Adipocyte (in vitro differentiated cells): Measurements from ENCODE around the gene CCDC138.
A peak's percentile ranks its signal among the peaks of the same experiment; 100 is the strongest.
"Not testable (repeated sequence)": the region's sequence is repeated elsewhere in the genome, so short reads cannot be mapped to it uniquely, and the experiment has no call there.

Experiments
- DNase-seq: peaks from one replicate; pipeline ENCODE4 v3.0.0-alpha.2; 2015; ENCODE audit warnings: low read depth
- H3K27me3 ChIP-seq: replicated peaks from 2 replicates; pipeline ENCODE4 v1.7.0; 2013; ENCODE audit warnings: mild to moderate bottlenecking, low read length, moderate library complexity; ENCODE audit not compliant: control insufficient read depth, insufficient read depth
- H3K36me3 ChIP-seq: 2 replicates; pipeline ENCODE4 v1.7.0; 2013; ENCODE audit warnings: low read length, mild to moderate bottlenecking, moderate library complexity; ENCODE audit not compliant: control insufficient read depth, insufficient read depth, severe bottlenecking
- H3K4me1 ChIP-seq: 2 replicates; pipeline ENCODE4 v1.7.0; 2013; ENCODE audit warnings: mild to moderate bottlenecking, low read length, moderate library complexity; ENCODE audit not compliant: control insufficient read depth, insufficient read depth
- H3K4me3 ChIP-seq: 2 replicates; pipeline ENCODE4 v1.7.0; 2013; ENCODE audit warnings: mild to moderate bottlenecking, low read length, moderate library complexity
- H3K9ac ChIP-seq: 2 replicates; pipeline ENCODE4 v1.7.0; 2013; ENCODE audit warnings: mild to moderate bottlenecking, low read length, moderate library complexity
- H3K9me3 ChIP-seq: 2 replicates; pipeline ENCODE4 v1.7.0; 2013; ENCODE audit warnings: mild to moderate bottlenecking, low read length, moderate library complexity; ENCODE audit not compliant: control insufficient read depth

CCDC138 gene, protein sequence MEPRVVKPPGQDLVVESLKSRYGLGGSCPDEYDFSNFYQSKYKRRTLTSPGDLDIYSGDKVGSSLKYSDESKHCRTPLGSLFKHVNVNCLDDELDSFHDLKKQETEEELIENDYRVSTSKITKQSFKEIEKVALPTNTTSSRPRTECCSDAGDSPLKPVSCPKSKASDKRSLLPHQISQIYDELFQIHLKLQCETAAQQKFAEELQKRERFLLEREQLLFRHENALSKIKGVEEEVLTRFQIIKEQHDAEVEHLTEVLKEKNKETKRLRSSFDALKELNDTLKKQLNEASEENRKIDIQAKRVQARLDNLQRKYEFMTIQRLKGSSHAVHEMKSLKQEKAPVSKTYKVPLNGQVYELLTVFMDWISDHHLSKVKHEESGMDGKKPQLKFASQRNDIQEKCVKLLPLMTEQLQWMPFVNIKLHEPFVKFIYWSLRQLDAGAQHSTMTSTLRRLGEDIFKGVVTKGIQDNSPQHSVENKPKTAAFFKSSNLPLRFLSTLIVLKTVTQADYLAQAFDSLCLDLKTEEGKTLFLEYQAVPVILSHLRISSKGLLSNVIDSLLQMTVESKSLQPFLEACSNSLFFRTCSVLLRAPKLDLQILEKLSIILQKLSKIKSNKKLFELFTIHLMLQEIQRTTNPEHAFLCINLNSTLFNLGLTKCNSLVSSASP

DNA sequence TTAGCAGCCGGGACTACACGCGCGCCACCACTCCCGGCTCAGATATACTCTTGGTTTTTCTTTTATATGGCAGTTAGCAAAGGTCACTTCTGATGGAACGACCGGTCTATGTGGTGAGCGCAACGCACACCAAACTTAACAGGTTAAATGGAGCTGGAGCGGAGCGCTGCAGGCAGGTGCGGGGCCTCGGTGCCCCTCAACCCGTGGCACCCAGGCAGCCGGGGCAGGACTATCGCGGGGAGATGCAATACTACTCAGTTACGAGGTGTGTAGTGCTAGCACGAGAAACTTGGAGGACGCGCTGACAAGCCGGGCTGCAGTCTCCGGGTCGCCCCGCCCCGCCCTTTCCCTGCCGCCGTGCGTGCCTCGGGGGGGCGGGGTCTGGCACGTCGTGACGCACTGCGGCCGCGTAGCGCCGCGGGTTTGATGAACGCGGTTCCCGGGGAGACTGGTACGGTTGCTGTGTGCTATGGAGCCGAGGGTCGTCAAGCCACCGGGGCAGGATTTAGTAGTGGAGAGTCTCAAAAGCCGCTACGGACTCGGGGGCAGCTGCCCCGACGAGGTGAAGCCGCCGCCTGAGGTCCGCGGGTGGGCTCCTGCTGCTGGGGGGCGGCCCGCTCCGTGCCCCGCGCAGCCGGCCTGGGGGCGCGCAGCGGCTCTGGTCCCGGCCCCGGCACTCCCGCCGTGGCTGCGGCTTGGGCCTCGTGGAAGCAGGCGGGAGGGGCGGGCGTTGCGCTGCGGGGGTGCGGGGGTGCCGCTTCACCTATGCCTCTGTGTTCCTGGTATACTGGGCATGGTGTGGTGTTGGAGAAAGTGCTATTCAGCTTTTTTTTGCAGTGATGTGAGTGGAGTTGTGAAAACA is at the start of gene CCDC138:
Gene CCDC138 (plus strand): TSS at position 418 of the 862 bp plus-strand sequence. CDS start 52 bp downstream, at position 470.
- Histone ChIP-seq H3K27me3 (no peaks in the 10 kb centered on the region), H3K9me3 (no peaks in the 10 kb centered on the region), H3K4me1 (peaks cover 7% of the 10 kb centered on the region), H3K9ac (peak within 1 kb of the TSS; percentile 86), H3K36me3 (peaks cover 33% of the 10 kb centered on the region), H3K4me3 (peak within 1 kb of the TSS; percentile 94)
- DNase-seq, result peak; percentile 96

GRCh38 chr2:108757973-108758372 is 28.6 kb upstream of the CCDC138 start:
- H3K9me3 ChIP-seq, DNase-seq, H3K4me3 ChIP-seq, H3K4me1 ChIP-seq, H3K9ac ChIP-seq, H3K27me3 ChIP-seq: not testable (repeated sequence)
- peaks cover 47% of the 10 kb centered on the region for H3K36me3 ChIP-seq

DNA sequence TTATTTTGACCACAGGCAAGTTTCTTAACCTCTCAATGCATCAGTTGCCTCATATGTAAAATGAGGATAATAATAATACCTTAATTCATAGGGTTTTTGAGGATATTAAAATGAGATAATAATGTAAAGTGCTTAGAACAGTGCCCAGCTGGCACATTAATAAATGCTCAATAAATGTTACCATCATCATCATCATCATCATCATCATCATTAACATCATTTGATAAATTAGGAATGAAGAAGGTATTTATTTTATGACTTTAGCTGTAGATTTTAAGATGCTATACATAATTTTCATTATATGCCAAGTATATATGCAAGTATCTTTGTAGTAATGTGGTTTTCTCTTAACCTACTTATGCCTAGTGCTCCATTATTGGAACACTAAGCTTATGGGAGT is 24.0 kb upstream of the CCDC138 start:
- not testable (repeated sequence) for H3K27me3 ChIP-seq, H3K9ac ChIP-seq, DNase-seq, H3K4me3 ChIP-seq, H3K9me3 ChIP-seq, H3K4me1 ChIP-seq
- peaks cover 54% of the 10 kb centered on the region for H3K36me3 ChIP-seq

DNA sequence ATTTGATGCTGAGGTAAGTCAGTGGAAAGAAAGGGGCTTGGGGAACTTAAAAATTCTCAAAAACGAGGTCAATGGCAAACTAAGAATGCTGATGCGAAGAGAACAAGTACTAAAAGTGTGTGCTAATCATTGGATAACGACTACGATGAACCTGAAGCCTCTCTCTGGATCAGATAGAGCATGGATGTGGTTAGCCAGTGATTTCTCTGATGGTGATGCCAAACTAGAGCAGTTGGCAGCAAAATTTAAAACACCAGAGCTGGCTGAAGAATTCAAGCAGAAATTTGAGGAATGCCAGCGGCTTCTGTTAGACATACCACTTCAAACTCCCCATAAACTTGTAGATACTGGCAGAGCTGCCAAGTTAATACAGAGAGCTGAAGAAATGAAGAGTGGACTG is 19.9 kb upstream of the CCDC138 start:
- not testable (repeated sequence) for H3K9ac ChIP-seq, DNase-seq, H3K4me1 ChIP-seq, H3K9me3 ChIP-seq, H3K27me3 ChIP-seq, H3K4me3 ChIP-seq
- H3K36me3 ChIP-seq, result peaks cover 36% of the 10 kb centered on the region

GRCh38 chr2:108767859-108768258 is 18.7 kb upstream of the CCDC138 start:
- not testable (repeated sequence) for H3K9me3 ChIP-seq

GRCh38 chr2:108776475-108776874 is 10.1 kb upstream of the CCDC138 start:
- H3K4me3 ChIP-seq, result no peak overlapping the region
- DNase-seq, result no peak
- no peak overlapping the region for H3K9ac ChIP-seq
- H3K27me3 ChIP-seq, result no peaks in the 10 kb centered on the region
- H3K9me3 ChIP-seq, result no peaks in the 10 kb centered on the region
- peaks cover 3% of the 10 kb centered on the region for H3K4me1 ChIP-seq
- H3K36me3 ChIP-seq, result peaks cover 90% of the 10 kb centered on the region

More at GRCh38 chr2:108767859-108768258, 18.7 kb upstream of the CCDC138 start:
- not testable (repeated sequence) for H3K27me3 ChIP-seq, H3K4me3 ChIP-seq, H3K9ac ChIP-seq, DNase-seq, H3K4me1 ChIP-seq
- H3K36me3 ChIP-seq, result peaks cover 44% of the 10 kb centered on the region

- Histone ChIP-seq H3K4me1 (peaks cover 3% of the 10 kb centered on the region), H3K4me3 (no peak overlapping the region), H3K9ac (no peak overlapping the region), H3K9me3 (no peaks in the 10 kb centered on the region), H3K36me3 (peaks cover 90% of the 10 kb centered on the region), H3K27me3 (no peaks in the 10 kb centered on the region)
- DNase-seq, result no peak
These were observed 7.7 kb upstream of the CCDC138 start for GRCh38 chr2:108778857-108779256.

- H3K4me1 ChIP-seq, result peaks cover 7% of the 10 kb centered on the region
- no peak for DNase-seq
- peaks cover 33% of the 10 kb centered on the region for H3K36me3 ChIP-seq
- H3K9me3 ChIP-seq, result no peaks in the 10 kb centered on the region
- peak overlapping the region; percentile 94 for H3K4me3 ChIP-seq
- no peaks in the 10 kb centered on the region for H3K27me3 ChIP-seq
- peak overlapping the region; percentile 86 for H3K9ac ChIP-seq
These were observed 590 bp upstream of the CCDC138 start for GRCh38 chr2:108786008-108786353.

- Histone ChIP-seq H3K4me3 (peak overlapping the region; percentile 94), H3K9me3 (no peaks in the 10 kb centered on the region), H3K9ac (peak overlapping the region; percentile 86), H3K27me3 (no peaks in the 10 kb centered on the region), H3K36me3 (peaks cover 32% of the 10 kb centered on the region), H3K4me1 (peaks cover 7% of the 10 kb centered on the region)
- DNase-seq, result no peak
These were observed 608 bp downstream of the CCDC138 start for GRCh38 chr2:108787216-108787541.

GRCh38 chr2:108803045-108803736 is 16.6 kb downstream of the CCDC138 start:
- Histone ChIP-seq H3K27me3 (no peaks in the 10 kb centered on the region), H3K4me3 (no peak overlapping the region), H3K9ac (no peak overlapping the region), H3K9me3 (no peaks in the 10 kb centered on the region), H3K36me3 (peaks cover 12% of the 10 kb centered on the region), H3K4me1 (no peaks in the 10 kb centered on the region)
- no peak for DNase-seq

GRCh38 chr2:108805032-108805431 is 18.5 kb downstream of the CCDC138 start:
- Histone ChIP-seq H3K9ac (no peak overlapping the region), H3K4me1 (no peaks in the 10 kb centered on the region), H3K4me3 (no peak overlapping the region), H3K27me3 (no peaks in the 10 kb centered on the region), H3K36me3 (peaks cover 4% of the 10 kb centered on the region), H3K9me3 (peaks cover 8% of the 10 kb centered on the region)
- DNase-seq, result no peak
